ENCODE data around the gene RHOC.
A peak's percentile ranks its signal among the peaks of the same experiment; 100 is the strongest.

The RHOC gene

DNA sequence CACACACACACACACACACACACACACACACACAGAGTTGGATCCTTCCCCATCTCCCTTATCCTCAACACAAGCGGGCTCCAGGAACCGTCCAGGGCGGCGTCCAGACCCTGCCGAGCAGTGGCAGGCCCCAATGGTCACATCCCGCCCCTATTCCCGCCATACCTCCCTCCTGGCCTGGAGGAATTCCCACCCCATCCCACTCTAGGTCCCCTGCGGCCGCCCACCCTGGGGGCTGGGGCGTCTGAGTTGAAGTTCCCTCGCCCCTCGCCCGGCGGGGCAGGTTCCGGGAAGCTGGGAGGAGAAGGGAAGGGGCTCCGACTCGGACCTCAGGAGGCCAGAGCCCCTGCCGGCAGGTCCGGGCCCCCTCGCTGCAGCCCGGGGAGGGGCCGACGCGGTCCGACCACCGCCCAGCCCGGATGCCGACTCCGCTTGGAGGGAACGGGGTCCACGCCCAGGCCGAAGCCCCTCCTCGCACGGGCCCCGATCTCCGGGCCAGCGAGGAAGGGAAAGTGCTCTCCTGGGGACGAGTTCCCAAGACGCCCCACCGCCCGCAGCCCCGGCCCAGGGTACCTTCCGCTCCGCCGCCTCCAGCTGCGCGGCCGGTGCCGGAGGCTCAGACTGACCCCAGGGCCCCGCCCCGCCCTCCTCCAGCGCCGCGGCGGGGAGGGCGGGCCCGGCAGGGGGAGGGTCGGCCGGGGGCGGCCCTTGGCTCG lies at the start of gene RHOC:
TSS of gene RHOC (minus strand) at position 623 of the 716 bp plus-strand sequence. CDS start 3,328 bp downstream, outside the sequence.
- DNase-seq (ENCODE audit: low read depth), result no peak
- peak within 1 kb of the TSS; percentile 88 for H3K4me3 ChIP-seq (ENCODE audit: low read depth, low read length)
- TF ChIP-seq CTCF (IDR thresholded peaks at IDR 0.05; ENCODE audit: control insufficient read depth, extremely low read depth, insufficient read depth), result no peak

GRCh38 chr1:112754116-112754628 lies 47.2 kb upstream of the RHOC start:
- no peak overlapping the region for H3K4me3 ChIP-seq (ENCODE audit: low read depth, low read length)
- no peak for TF ChIP-seq CTCF (IDR thresholded peaks at IDR 0.05; ENCODE audit: control insufficient read depth, extremely low read depth, insufficient read depth)
- no peak for DNase-seq (ENCODE audit: low read depth)

DNA sequence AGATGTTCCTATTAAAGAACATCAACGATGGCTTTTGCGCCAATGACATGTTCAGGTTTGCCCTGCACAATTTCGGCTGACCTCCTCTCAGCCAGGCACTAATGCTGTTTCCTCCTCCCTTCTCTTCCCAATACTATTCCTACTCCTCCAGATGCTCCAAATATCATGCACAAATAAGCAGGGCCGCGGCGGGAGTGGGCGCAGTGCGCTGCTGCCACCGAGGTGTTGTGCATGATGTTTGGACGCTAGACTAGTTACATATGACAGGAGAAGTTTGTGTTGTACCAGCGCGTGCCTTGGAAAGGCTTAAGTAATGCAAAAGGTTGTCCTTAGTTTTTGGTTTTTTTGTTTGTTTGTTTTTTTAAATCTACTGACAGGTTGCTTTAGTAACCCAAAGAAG lies 41.5 kb upstream of the RHOC start:
- TF ChIP-seq CTCF (IDR thresholded peaks at IDR 0.05; ENCODE audit: control insufficient read depth, extremely low read depth, insufficient read depth), result no peak
- no peak overlapping the region for H3K4me3 ChIP-seq (ENCODE audit: low read depth, low read length)
- no peak for DNase-seq (ENCODE audit: low read depth)

DNA sequence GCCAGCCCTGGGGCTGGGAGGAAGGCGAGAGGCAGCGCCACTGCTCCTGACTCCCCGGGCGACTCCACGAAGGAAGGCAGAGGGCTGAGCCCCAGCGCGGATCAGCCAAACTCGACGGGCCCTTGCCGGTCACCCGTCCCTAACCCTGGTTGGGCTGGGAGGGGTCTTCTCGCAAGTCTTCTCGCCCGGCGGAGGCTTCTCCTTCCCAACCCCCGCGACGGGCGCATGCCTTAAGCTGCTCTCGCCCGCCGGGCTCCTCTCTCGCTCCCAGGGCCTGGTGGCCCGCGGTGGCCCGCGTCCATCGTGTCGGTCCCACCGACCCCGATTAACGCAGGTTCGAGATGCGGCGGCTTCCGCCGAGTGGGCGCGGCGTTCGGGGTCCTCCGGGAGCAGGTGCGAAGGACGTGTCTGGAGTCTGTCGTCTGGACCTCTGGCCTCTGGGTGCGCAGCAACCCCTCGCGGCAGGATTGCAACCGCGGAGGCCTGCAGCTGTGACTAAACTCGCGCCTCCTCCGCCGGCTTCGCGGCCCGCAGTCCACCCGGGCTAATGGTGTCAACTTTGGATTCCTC lies 37.2 kb upstream of the RHOC start:
- DNase-seq (ENCODE audit: low read depth), result no peak
- H3K4me3 ChIP-seq (ENCODE audit: low read depth, low read length), result no peak overlapping the region
- no peak for TF ChIP-seq CTCF (IDR thresholded peaks at IDR 0.05; ENCODE audit: control insufficient read depth, extremely low read depth, insufficient read depth)

DNA sequence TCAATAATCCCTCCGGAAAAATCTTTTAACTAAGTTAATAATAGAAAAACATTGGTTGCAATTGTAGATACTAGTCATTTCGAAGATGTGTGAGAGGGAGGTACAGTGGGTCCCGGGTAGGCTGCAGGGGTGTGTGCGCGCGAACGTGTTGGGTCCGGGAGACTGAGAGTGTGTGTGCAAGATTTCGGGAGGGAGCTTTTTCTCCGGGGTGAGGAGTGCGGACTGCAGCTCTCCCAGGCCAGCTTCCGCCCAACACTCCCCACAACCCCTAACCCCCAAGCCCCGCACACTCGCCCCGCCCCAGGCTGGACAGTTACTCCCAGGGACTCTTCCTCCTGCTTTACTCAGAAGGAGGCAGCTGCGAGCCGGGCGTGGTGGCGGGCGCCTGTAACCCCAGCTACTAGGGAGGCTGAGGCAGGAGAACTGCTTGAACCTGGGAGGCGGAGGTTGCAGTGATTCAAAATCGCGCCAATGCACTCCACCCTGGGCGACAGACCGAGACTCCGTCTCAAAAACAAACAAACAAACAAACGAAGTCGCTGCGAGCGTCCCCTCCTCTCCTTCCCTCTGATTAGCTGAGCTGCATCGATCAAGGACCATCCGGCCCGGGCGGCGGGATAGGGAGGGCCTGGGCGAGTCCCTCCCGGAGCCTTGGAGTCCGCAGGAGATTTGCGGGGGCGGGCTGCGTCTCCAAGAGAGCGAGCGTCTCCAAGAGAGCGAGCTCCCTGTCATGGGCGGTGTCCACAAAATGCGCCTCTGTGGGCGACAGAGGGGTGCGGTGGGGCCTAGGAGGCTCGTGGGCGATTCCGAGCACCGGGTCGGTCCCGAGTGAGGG lies 36.5 kb upstream of the RHOC start:
- no peak overlapping the region for H3K4me3 ChIP-seq (ENCODE audit: low read depth, low read length)
- TF ChIP-seq CTCF (IDR thresholded peaks at IDR 0.05; ENCODE audit: control insufficient read depth, extremely low read depth, insufficient read depth), result no peak
- DNase-seq (ENCODE audit: low read depth), result no peak

DNA sequence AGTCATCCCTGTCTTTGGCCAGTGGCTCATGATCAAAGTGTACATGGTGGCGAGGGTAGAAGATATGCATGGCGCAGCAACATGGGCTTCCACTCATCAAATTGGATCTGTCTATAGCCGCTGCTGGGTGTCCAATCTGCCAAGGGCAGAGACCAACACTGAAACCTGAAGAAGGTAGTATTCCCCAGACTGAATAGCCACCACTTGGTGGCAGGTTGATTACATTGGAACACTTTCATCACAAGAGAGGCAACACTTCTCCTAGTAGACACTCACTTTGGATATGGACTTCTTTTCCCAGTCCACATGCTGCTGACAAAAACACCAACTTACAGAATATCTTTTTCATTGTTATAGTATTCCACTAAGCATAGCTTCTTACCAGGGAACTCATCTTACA lies 30.6 kb upstream of the RHOC start:
- no peak overlapping the region for H3K4me3 ChIP-seq (ENCODE audit: low read depth, low read length)
- no peak for TF ChIP-seq CTCF (IDR thresholded peaks at IDR 0.05; ENCODE audit: control insufficient read depth, extremely low read depth, insufficient read depth)
- no peak for DNase-seq (ENCODE audit: low read depth)
